Keratinocyte (primary cell): Measurements from ENCODE around the gene HOXA6. TPM values are rescaled to one million over a fixed set of nuclear protein-coding genes. Genes with fewer than 3 reads are reported as not detected.
A peak's percentile ranks its signal among the peaks of the same experiment; 100 is the strongest.

Source experiments
- DNase-seq: peaks from one replicate; pipeline ENCODE4 v3.0.0-alpha.2; 2011; ENCODE audit warnings: low read depth, missing footprints, low spot score
- FAIRE-seq: peaks from 2 replicates; lab custom pipeline; 2011; peaks lifted over from hg19 to GRCh38; lab: Jason Lieb, UNC
- H2AFZ ChIP-seq: 2 replicates; pipeline ENCODE4 v1.6.0; 2012; ENCODE audit warnings: low read length, control low read depth, inconsistent platforms; ENCODE audit not compliant: control insufficient read depth
- H3K27ac ChIP-seq: 2 replicates; pipeline ENCODE4 v1.5.1; 2011; ENCODE audit warnings: low read length; ENCODE audit not compliant: control insufficient read depth, insufficient read depth
- H3K27me3 ChIP-seq: 3 replicates; pipeline ENCODE4 v1.6.0; 2011; ENCODE audit warnings: low read length; ENCODE audit not compliant: control insufficient read depth, insufficient read depth; ENCODE audit errors: extremely low read depth
- H3K36me3 ChIP-seq, 2 experiments: 2 replicates in 1 of 2; 3 replicates in 1 of 2; pipeline ENCODE4 v1.5.1; 2011; ENCODE audit warnings: low read length in 2 of 2, mild to moderate bottlenecking in 1 of 2; ENCODE audit not compliant: control insufficient read depth in 2 of 2, insufficient read depth in 2 of 2; ENCODE audit errors: extremely low read depth in 1 of 2
- H3K4me1 ChIP-seq: 3 replicates; pipeline ENCODE4 v1.5.1; 2011; ENCODE audit warnings: low read length; ENCODE audit not compliant: control insufficient read depth, insufficient read depth; ENCODE audit errors: extremely low read depth
- H3K4me2 ChIP-seq: 3 replicates; pipeline ENCODE4 v1.6.0; 2011; ENCODE audit warnings: low read depth, low read length; ENCODE audit not compliant: control insufficient read depth, insufficient read depth; ENCODE audit errors: extremely low read depth
- H3K4me3 ChIP-seq, 3 experiments: fragments of 200-600 bp in 1 of 3; sonication (generic) in 1 of 3; 2 replicates in 2 of 3; 3 replicates in 1 of 3; pipeline ENCODE4 v1.5.1; 2011 to 2016; ENCODE audit warnings: low read length in 3 of 3, mild to moderate bottlenecking in 3 of 3, control low read depth in 2 of 3, inconsistent platforms in 1 of 3, low read depth in 1 of 3, mixed read lengths in 1 of 3, mixed run types in 1 of 3, moderate library complexity in 1 of 3; ENCODE audit not compliant: control insufficient read depth in 2 of 3, insufficient read depth in 2 of 3; ENCODE audit errors: extremely low read depth in 1 of 3
- H3K79me2 ChIP-seq: 2 replicates; pipeline ENCODE4 v1.6.0; 2012; ENCODE audit warnings: low read length; ENCODE audit not compliant: control insufficient read depth, insufficient read depth
- H3K9ac ChIP-seq: 3 replicates; pipeline ENCODE4 v1.6.0; 2011; ENCODE audit warnings: low read length; ENCODE audit not compliant: control insufficient read depth, insufficient read depth; ENCODE audit errors: extremely low read depth
- H3K9me1 ChIP-seq: 3 replicates; pipeline ENCODE4 v1.6.0; 2011; ENCODE audit warnings: low read length; ENCODE audit not compliant: control insufficient read depth, insufficient read depth; ENCODE audit errors: extremely low read depth
- H3K9me3 ChIP-seq: 2 replicates; pipeline ENCODE4 v1.5.1; 2012; ENCODE audit warnings: low read depth, low read length; ENCODE audit not compliant: control insufficient read depth
- H4K20me1 ChIP-seq: 3 replicates; pipeline ENCODE4 v1.6.0; 2011; ENCODE audit warnings: low read length; ENCODE audit not compliant: control insufficient read depth, insufficient read depth; ENCODE audit errors: extremely low read depth
- CTCF ChIP-seq, 3 experiments: IDR thresholded peaks in 1 of 3; conservative IDR thresholded peaks in 1 of 3; optimal IDR thresholded peaks in 1 of 3; 2 replicates in 2 of 3; 3 replicates in 1 of 3; pipeline versions ENCODE3 to v1.5.1; 2011; ENCODE audit warnings: low read length in 3 of 3, mild to moderate bottlenecking in 3 of 3, moderate library complexity in 2 of 3, control low read depth in 1 of 3, inconsistent platforms in 1 of 3; ENCODE audit not compliant: insufficient read depth in 2 of 3; ENCODE audit errors: extremely low read depth in 1 of 3
- EZH2 ChIP-seq: IDR thresholded peaks from one replicate; pipeline ENCODE4 v1.6.1; 2012; ENCODE audit warnings: inconsistent platforms, mild to moderate bottlenecking, low read length, moderate library complexity
- dilution Hi-C: fragments of 300-500 bp; cut with MboI; formaldehyde crosslinking; loops from one replicate; pipeline ENCODE4 v1.7.0; 2020; ENCODE audit warnings: low sequenced_read_pairs; ENCODE audit not compliant: extremely low pct_ligation_motif_present
- polyA plus RNA-seq, 5 experiments: library from polyadenylated mRNA; depleted of rRNA in 3 of 5; stranded (reverse) in 3 of 5; stranded (forward) in 1 of 5; unstranded in 1 of 5; fragments of >200 nt; gene quantifications; 1 replicate in 1 of 5; 2 replicates in 3 of 5; 3 replicates in 1 of 5; pipeline versions ENCODE4 v1.2.1 to v1.2.3, GENCODE V29; 2011 to 2012; ENCODE audit warnings: missing spikeins in 2 of 5, low read depth in 1 of 5, low replicate concordance in 1 of 5

Gene HOXA6
- polyA plus RNA-seq, 1 donor (not counting 4 experiments of a cell fraction or from before 2014, with no cell fraction given), result 0.54 TPM

- peak overlapping the region; percentile 78 to 94 (median 84) for H3K4me3 ChIP-seq
- DNase-seq (no peak), FAIRE-seq (no peak)
- no peaks in the 10 kb centered on the region for H4K20me1 ChIP-seq
- H3K9ac ChIP-seq, result peak overlapping the region; percentile 83
- peaks cover 0 to 4% of the 10 kb centered on the region in 2 experiments for H3K36me3 ChIP-seq
- peaks cover 6% of the 10 kb centered on the region for H3K27me3 ChIP-seq
- no peak overlapping the region for H2AFZ ChIP-seq
- dilution Hi-C loops, result no loop called here
- peak overlapping the region; percentile 87 for H3K27ac ChIP-seq
- peaks cover 32% of the 10 kb centered on the region for H3K4me1 ChIP-seq
- H3K79me2 ChIP-seq, result peaks cover 63% of the 10 kb centered on the region
- peak overlapping the region; percentile 98 for H3K4me2 ChIP-seq
- H3K9me3 ChIP-seq, result no peaks in the 10 kb centered on the region
- TF ChIP-seq CTCF (optimal IDR thresholded peaks at IDR 0.05 in 1 of 3, IDR thresholded peaks at IDR 0.05 in 1 of 3, conservative IDR thresholded peaks at IDR 0.05 in 1 of 3; ENCODE audit: extremely low read depth in 1 of 3, insufficient read depth in 2 of 3, low read length in 3 of 3), result no peak
- TF ChIP-seq EZH2, result no peak
- no peaks in the 10 kb centered on the region for H3K9me1 ChIP-seq
Observed at GRCh38 chr7:27171325-27171636, 23.7 kb upstream of the HOXA6 start.

DNA sequence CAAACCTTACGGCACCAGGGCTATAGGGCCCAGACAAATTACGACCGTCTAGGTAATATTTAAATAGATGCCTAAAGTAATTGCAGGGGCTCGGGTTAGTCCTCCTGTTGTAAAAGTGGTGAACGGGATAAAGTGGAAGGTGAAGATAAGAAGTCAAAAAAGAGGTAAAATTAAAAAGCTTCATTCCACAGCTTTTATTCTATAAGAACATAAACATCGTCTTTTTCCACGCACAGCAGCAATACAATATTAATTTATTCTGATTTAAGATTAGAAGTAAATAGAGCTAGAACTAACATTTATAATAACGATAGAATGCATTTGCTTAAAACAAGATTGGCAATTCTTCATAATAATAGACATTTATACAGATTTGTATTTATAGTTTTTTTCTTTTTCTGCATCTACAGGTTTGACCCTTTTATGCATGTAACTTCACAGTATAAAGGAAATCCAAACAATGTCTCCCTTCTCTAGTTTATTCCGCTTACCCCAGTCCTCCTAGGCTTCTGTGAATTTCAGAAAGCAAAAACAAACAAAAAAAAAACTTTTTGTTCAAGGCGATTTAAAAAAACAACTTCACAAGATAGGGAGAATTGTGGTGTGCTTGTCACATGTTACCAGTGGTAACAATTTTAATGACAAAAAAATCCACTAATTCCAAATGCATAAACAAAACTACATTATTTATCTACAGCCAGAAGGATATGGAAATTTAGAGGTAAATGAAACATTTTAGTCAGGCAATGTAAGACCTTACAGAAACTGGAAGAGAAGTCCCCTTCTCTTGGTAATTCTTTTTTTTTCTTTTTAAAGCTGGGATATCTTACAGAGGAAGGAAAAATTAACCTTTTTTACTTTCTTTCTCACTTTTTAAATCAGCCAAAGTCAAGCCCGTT, 23.1 kb upstream of the HOXA6 start:
- Histone ChIP-seq H3K4me3 (peak overlapping the region; percentile 78 to 94 (median 84)), H3K4me1 (peaks cover 32% of the 10 kb centered on the region), H3K9me1 (no peaks in the 10 kb centered on the region), H3K27me3 (peaks cover 6% of the 10 kb centered on the region), H2AFZ (no peak overlapping the region), H3K79me2 (peaks cover 69% of the 10 kb centered on the region), H4K20me1 (no peaks in the 10 kb centered on the region), H3K27ac (peak overlapping the region; percentile 87), H3K4me2 (peak overlapping the region; percentile 98), H3K9ac (peak overlapping the region; percentile 83), H3K9me3 (no peaks in the 10 kb centered on the region), H3K36me3 (peaks cover 0 to 4% of the 10 kb centered on the region in 2 experiments)
- dilution Hi-C loops, result no loop called here
- DNase-seq (no peak), FAIRE-seq (no peak)
- TF ChIP-seq CTCF (optimal IDR thresholded peaks at IDR 0.05 in 1 of 3, IDR thresholded peaks at IDR 0.05 in 1 of 3, conservative IDR thresholded peaks at IDR 0.05 in 1 of 3; ENCODE audit: extremely low read depth in 1 of 3, insufficient read depth in 2 of 3, low read length in 3 of 3), result no peak
- TF ChIP-seq EZH2, result no peak
